HK-2 (cell line): Measurements from ENCODE around the gene ZNF592.

Experiments
- DNase-seq: peaks from one replicate; pipeline ENCODE4 v3.0.0-alpha.2; 2018; ENCODE audit not compliant: unreplicated experiment

ZNF592 gene

GRCh38 chr15:84781495-84781894 is 33.1 kb downstream of the ZNF592 start:
- DNase-seq = no peak

- DNase-seq = no peak
Measured at GRCh38 chr15:84782346-84782745, 34.0 kb downstream of the ZNF592 start.

DNA sequence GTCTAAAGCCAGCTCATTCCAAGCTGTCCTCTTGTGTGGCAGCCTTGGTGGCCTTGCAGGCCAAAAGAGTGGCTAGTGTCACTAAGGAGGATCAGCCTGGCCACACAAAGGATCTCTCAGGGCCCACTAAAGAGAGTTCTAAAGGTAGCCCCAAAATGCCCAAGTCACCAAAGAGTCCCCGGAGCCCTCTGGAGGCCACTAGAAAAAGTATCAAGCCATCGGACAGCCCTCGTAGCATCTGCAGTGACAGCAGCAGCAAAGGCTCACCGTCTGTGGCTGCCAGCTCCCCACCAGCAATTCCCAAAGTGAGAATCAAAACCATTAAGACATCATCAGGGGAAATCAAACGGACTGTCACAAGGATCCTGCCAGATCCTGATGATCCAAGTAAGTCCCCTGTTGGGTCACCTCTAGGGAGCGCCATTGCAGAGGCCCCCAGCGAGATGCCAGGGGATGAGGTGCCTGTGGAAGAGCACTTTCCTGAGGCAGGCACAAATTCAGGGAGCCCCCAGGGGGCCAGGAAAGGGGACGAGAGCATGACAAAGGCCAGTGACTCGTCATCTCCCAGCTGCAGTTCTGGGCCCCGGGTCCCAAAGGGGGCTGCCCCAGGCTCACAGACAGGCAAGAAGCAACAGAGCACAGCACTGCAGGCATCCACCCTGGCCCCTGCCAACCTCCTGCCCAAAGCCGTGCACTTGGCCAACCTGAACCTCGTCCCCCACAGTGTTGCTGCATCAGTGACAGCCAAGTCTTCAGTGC is 35.3 kb downstream of the ZNF592 start:
- no peak for DNase-seq

DNA sequence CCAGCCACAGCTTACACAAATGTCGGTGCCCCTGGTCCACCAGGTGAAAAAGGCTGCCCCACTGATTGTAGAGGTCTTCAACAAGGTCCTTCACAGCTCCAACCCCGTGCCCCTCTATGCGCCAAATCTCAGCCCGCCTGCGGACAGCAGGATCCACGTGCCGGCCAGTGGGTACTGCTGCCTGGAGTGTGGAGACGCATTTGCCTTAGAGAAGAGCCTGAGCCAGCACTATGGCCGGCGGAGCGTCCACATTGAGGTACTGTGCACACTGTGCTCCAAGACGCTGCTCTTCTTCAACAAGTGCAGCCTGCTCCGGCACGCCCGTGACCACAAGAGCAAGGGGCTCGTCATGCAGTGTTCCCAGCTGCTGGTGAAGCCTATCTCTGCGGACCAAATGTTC is 35.9 kb downstream of the ZNF592 start:
- DNase-seq = no peak

DNA sequence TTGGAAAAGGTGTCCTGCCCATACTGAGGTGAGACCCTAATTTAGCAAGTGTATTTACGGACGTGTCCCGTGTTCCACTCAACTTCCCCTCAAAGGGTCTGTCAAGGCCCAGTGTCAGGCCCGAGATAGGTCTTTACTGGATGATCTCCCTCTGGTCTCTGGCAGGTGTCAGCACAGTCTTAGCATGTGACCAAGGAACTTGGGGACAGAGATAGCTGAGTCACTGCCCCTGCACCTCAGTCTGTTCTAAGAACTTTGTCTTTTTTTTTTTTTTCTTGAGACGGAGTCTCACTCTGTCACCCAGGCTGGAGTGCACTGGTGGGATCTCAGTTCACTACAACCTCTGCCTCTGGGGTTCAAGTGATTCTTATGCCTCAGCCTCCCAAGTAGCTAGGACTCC is 36.7 kb downstream of the ZNF592 start:
- DNase-seq = no peak

DNA sequence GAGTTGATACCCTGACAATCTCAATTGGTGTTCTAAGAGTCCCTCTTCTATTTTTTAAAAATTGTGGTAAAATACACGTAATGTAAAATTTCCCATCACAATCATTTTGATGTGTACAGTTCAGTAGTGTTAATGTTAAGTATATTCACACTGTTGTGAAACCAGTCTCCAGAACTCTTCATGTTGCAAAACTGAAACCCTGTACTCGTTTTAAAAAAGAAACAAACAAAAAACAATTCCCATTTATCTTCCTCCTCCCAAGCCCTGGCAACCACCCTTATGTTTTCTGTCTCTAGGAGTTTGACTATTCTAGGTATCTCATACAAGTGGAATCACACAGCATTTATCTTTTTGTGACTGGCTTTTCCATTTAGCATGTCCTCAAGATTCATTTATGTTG is 40.1 kb downstream of the ZNF592 start:
- DNase-seq = no peak

DNA sequence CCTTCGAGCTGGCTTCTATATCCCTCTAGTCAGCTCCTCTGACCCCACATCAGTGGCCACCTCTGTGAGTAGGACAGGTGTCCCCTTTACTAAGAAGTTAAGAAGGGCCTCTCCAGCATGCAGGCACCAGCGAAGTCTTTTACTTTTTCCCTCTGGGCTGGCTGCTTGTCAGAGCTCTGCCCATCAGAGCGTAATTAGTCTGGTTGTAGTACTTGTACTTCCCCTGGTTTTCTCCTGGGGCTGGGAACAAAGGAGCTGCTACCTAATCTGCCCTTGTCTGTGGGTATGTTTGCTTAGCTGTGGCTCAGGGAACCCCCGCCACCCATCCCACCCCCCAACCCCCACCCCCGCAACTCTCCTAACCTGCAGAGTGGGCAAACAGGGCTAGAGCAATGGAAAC is 41.4 kb downstream of the ZNF592 start:
- DNase-seq = no peak

DNA sequence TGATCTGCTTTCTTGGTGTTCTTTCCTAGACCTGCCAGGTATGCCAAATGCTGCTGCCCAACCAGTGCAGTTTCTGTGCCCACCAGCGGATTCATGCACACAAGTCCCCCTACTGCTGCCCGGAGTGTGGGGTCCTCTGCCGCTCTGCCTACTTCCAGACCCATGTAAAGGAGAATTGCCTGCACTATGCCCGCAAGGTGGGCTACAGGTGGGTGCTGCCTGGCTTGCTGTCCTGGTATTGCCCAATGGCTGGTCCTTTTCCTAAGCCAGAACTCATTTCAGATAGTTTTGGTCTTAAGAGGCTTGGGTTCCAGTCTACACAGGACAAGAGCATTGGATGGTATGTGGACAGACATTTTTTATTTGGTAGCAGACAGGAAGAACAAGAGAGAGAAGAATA is 42.3 kb downstream of the ZNF592 start:
- DNase-seq = no peak

DNA sequence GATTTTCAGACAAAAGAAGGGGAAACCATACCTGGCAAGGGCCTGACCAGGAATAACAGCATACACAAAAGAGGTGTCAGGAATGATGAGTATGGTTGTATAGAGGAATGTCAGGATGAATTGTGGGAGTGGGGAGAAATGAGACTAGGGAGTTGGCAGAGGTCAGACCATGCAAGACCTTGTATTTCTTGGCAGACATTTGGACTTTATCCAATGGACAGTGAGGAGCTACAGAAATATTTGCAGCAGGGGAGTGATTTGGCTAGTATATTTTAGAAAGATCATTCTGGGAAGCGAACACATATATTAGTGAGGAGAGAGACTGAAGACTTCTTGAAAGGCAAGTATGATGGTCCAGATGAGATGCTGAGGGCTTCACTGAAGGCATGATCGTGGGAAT is 43.4 kb downstream of the ZNF592 start:
- no peak for DNase-seq

DNA sequence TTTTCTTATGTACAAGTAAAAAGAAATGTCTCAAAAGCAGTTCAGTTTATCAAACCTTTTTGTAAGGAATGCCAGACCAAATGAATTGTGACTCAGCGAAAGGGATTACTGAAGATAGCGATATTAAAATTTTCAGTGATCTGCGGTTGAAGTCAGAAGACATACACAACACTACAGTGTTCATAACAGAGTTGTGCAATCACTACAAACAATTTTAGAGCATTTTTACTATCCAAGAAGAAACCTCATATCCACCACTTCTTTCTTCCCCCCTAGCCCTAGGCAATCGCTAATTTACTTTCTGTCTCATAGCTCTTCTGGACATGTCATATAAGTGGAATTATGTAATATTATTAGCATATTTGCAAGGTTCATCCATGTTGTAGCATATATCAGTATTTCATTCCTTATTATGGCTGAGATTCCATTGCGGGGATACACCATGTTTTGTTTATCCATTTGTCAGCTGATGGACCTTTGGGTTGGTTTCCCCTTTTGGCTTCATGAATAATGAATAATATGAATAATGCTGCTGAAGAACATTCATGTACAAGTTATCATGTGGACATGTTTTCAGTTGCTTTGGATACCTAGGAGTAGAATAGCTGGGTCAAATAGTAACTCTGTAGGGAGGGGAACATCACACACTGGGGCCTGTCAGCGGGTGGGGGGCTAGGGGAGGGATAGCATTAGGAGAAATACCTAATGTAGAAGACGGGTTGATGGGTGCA is 45.2 kb downstream of the ZNF592 start:
- DNase-seq = no peak

GRCh38 chr15:84794162-84794547 is 45.8 kb downstream of the ZNF592 start:
- no peak for DNase-seq

- DNase-seq = no peak
Measured at GRCh38 chr15:84795186-84795585, 46.8 kb downstream of the ZNF592 start.

- DNase-seq = no peak
Measured at GRCh38 chr15:84797212-84797611, 48.8 kb downstream of the ZNF592 start.

DNA sequence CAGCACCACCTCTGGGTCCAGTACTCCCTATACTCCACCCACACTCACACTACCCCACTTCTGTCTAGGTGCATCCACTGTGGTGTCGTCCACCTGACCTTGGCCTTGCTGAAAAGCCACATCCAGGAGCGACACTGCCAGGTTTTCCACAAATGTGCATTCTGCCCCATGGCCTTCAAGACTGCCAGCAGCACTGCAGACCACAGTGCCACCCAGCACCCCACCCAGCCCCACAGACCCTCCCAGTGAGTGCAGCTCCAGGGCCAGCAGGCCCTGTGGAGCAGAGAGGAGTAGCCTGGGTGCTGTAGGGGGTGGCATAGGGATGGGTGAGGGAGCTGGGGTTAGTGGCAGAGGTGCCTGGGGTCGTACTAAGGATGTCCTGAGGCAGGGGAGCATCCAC is 49.4 kb downstream of the ZNF592 start:
- no peak for DNase-seq

- DNase-seq = no peak
Measured at GRCh38 chr15:84798436-84798946, 50.1 kb downstream of the ZNF592 start.

GRCh38 chr15:84799511-84800187 is 51.3 kb downstream of the ZNF592 start:
- no peak for DNase-seq

- DNase-seq = no peak
Measured at GRCh38 chr15:84800365-84800806, 52.0 kb downstream of the ZNF592 start.

GRCh38 chr15:84804005-84804900 is 55.9 kb downstream of the ZNF592 start:
- DNase-seq = no peak

DNA sequence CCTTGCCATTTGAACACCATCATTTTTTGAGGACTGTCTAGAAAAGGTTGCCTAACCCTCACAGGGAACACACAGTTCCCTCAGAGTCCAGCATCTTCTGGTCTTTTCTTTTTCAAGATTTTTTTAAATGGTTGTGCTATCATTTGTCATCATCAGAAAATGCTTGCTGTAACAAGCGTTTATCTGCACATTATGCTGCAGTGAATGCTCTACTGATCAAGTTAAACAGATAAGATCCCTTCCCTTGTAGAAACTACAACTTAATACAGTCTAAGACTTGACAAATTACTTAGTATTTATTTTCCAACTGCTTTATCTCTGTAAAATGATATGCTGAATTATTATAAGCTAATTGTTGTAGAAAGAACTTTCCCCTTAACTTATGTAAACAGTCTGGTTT is 56.8 kb downstream of the ZNF592 start:
- DNase-seq = no peak

GRCh38 chr15:84807228-84807627 is 58.8 kb downstream of the ZNF592 start:
- DNase-seq = no peak

DNA sequence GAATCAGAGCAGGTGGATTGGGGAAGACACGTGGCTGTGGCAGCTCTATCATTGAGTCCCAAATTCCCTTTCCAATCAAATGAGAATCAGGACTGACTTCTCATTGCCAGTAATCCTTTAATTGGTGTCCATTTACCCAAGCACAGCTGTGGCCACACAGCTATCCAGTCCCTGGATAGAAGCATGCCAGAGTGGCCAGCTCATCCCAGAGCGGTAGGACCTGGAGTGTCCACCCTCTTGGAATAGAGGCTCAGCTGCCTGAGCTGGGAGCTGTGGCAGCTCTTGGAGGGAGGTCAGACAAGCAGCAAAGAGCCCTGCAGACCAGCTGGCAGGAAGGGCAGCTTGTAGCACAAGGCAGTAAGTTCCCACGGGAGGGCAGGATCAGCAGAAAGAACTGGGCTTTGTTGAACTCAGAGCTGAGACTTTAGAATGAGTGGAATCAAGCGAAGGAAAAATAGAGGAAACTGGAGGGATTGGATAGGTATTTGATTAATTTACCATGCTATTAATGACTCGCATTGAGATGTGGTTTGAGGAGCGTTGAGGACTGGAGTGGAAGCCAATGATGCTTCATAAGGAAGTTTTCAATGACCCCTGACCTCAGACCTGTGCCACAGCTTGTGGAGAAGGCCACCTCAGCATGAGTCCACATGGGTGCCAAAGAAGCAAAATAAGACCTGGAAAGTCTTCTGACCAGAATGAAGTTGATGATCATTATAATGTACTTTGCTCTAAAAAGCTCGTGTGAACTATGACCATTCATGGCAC is 61.9 kb downstream of the ZNF592 start:
- DNase-seq = no peak
